GM19351 (cell line): ENCODE measurements around the gene MELTF.
"Not testable (repeated sequence)": the region's sequence is repeated elsewhere in the genome, so short reads cannot be mapped to it uniquely, and the experiment has no call there.

Experiments used
- ATAC-seq: cut with Tn5 transposase; IDR thresholded peaks from one replicate; pipeline ENCODE4 v1.9.1; 2021; ENCODE audit warnings: mild to moderate bottlenecking, moderate library complexity; ENCODE audit not compliant: unreplicated experiment

The MELTF gene

DNA sequence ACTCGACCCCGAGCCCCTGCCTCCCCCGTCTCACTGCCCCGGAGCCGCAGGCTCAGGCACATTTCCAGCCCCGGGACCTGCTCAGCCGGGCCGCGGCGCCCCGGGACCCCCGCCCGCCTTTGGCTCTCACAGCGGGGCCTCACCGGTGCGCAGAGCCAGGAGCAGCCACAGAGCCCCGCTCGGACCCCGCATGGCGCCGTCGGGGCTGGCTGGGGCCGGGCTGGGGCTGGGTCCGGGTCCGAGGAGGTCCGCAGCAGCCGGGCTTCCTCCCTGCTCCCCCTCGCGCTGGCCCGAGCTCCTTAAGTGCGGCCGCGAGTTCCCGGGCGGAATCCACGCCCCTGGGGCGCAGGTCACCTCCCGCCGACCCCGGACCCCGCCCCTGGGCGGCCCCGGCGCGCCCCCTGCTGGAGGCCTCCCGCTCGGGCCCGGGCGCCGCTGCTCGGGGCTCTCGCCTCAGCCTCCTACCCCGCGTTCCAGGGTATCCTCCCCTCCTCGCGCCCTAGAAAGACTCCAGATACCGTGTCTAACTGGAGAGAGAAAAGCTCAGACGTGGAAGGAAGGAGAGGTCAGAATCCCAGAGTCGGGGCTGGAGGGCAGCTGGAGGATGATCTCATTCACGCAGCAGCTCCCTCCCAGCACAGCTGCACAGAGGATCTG is at the start of gene MELTF:
TSS of gene MELTF (minus strand) at position 307 of the 657 bp plus-strand sequence. CDS start at position 192, 115 bp downstream.
- ATAC-seq: peak; percentile 82

DNA sequence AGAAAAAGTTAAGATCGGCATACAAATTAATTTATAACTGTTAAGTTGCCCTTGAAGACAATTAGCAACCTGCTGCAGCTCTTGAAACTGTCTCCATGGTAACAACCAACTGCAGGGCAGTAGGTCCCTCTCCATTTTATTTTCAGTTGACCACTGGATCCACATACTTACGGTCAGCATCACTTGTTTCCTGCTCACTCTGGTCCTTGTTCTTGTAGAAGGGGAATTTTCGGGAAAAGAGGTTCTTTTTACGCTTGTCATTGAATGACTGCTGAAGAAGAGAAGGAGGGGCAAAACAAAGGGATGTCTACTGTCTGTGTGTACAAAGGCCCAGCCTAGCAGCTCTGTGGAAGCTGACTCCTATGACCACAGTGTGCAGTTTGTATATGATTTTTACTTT is 46.8 kb upstream of the MELTF start:
- no peak for ATAC-seq

DNA sequence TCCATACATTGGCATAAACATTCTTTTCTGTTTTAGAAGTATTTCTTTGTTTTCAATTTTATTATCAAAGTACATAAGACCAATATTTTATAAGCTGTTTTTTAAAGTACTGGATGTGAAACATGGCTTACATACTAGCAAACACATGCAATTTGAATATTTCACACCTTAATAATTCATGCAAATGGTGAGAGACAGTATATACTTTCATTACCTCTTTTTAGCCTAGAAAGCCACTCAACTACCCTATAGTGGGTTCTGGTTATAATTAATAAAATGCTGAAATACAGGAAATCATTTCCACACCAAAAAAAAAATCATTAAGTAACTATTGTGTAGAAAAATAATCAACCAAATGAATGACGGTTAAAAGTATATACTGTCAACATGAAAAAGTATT is 38.5 kb upstream of the MELTF start:
- no peak for ATAC-seq

DNA sequence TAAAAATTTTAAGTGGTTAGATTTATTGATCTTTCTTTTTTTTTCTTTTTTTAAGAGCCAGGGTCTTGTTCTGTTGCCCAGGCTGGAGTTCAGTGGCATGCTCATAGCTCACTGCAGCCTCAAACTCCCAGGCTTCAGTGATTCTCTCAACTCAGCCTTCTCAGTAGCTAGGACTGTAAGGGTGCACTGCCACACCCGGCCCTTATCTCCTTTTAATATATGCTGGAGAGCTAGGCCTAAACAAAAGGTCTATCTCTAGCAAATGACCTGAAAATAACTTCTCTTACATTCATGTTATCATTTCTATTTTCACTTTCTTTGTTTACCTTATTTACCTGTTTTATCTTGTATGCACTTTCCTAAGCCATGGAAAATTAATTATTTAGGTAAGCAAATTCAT is 35.2 kb upstream of the MELTF start:
- no peak for ATAC-seq

DNA sequence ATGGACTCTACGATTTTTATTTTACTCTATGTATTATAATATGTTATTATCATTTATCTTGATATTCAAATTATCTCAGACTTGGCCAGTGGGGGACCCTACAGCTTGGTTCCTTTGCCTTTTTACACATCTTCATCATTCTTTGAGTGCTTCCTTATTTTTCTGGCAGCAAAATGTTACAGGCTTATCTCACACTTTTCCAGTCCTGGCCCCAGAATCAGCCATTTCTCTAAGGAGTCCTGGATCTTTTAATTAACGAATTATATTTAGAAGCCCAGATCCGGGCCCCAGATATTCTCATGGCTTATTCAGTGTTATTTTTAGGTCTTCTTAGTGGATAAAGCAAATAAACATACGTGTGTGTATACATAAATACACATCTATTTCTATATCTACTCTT is 32.8 kb upstream of the MELTF start:
- ATAC-seq: no peak

DNA sequence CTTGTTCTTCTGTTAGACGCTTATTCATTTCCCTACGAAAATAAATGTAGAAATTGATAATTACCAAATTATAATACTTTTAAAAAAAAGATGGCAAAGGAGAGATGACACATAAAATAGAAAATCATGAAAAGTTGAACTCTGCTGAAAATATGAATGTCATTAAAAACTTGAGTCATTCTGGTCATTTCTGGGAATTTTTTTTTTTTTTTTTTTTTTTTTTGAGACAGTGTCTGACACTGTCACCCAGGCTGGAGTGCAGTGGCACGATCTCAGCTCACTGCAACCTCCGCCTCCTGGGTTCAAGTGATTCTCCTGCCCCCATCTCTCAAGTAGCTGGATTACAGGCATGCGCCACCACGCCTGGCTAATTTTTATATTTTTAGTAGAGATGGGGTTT is 22.0 kb upstream of the MELTF start:
- not testable (repeated sequence) for ATAC-seq

DNA sequence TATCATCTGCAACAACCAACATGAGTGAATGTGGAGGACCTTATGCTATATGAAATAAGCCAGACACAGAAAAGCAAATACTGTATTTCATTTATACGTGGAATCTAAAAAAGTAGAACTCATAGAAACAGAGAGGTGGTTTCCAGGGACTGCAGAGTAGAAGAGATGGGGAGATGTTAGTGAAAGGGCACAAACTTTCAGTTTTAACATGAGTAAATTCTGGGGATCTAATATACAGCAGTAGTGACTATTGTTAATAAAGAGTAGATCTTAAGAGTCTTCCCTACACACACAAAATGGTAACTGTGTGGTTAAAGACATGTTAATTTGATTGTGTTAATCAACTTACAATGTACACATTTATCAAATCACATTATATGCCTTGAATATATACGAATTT is 20.9 kb upstream of the MELTF start:
- ATAC-seq: peak; percentile 52

DNA sequence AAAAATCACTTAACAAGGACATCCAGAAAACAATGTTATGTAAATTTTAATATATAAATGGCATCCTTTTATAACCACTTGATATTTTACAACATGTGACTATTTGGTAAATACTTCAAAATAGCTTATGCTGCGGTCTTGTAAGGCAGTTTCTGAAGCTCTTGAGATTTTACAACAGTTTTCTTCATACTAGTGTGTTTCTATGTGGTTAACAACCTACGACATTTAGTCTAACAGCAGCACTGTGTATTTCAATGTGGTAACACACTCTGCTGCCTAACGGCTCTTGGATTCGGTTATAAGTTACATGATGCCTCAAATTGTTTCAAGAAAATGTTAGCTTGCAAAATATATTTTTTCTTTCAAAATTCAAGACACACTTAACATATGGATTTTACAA is 12.9 kb upstream of the MELTF start:
- ATAC-seq: no peak

DNA sequence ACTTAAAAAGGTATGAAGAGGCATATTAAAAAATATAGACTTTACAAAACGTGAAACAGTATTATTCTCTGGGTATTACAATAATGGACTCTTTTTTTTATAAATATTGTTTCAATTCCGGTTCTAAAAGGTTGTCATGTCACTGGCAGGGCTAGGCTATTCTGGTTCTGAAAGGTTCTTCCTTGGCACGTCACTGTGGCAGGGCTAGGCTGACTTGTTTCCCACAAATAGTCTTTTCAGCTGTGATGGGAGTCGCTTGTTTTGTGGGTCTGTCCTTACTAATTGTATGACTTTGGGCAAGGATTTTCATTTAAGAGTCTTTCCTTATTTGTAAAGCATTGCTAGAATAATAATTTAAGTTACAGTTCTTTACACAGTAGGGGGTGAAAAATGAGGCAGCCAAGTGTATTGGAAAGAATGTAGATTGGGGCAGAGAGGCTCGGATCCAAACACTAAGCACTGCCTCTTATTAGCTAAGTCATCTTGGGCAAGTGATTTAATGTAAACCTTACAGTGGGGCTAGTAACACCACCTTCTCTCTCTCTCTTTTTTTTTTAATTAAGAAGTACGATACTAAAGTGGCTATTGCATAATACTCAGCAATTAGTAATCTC is 12.4 kb upstream of the MELTF start:
- ATAC-seq: no peak

DNA sequence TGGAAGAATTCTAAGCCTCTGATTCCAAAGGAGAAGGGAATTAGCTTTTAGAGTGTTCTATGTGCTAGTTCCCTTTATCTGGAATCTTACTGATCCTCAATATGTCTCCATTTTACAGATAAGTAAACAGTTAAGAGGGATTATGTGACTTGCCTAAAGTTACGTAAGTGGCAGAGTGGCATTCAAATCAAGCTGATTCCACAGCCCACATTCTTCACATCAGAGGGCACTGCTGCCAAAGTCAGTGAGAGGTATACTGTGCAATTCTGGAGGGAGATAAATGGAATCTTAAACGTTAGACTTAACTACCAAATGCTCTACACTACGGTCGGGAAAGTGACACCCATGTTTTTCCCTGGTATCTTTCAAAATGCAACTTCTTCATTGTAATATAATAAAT is 11.0 kb upstream of the MELTF start:
- no peak for ATAC-seq

DNA sequence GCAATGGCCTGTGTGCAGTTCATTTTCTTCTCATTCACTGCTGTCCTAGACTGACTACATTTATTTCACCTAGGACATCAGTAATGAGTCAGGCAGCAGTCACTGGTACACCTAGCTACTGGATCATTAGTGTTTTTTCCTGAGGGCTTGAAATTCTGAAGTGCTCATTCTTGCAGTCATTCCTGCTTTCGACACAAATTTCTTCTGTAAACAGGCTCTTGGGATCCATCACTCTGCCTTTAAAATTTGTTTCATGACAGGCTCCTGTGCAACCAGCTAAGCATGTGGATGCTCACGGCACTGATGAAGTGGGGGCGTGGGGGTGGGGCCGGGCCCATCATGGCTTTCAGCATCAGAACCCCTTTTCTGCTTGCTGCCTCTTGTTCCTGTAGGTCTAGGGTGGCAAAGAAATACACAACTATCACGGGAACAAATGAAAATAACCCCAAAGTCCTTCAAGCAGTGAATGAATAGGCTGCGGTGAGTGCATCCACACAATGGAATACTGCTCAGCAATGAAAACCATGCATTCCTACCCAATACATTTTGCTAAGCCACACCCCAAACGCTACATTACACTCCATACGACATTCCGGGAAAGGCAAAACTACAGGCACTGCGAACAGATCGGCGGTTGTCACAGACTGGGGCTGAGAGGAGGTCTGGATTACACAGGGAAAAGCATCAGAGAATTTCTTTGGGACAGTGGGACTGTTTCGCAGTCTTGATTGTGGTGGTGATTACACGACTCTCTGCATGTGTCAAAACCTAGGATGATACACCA is 9.3 kb upstream of the MELTF start:
- no peak for ATAC-seq

DNA sequence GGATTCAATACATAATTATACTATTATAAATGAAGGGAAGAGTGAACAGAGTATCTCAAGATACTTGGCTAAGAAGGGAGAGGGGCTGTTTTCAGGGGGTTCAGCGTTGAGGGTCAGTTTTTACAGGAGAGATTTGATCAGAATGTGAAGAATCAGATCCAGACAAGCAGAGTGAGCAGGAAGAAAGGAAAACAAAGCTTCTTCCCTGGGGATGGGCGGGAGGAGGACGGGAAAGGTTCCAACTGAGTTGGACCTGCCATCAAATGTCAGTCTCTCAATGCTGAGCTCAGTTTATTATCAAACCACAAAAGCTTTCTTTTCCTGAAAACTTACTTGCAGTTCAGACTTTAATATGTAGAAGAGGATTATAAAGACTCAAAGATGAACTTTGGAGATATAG is 6.0 kb upstream of the MELTF start:
- no peak for ATAC-seq

DNA sequence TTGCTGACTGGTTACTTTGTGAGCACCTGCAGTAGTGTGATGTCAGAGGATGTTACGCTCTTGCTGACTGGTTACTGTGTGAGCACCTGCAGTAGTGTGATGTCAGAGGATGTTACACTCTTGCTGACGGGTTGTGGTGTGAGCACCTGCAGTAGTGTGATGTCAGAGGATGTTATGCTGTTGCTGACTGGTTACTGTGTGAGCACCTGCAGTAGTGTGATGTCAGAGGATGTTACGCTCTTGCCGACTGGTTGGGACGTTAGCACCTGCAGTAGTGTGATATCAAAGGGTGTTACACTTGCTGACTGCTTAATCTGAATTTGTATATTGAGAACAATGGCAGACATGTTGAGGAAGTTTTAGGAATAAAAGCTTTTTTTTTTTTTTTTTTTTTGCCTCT is 5.2 kb upstream of the MELTF start:
- not testable (repeated sequence) for ATAC-seq

DNA sequence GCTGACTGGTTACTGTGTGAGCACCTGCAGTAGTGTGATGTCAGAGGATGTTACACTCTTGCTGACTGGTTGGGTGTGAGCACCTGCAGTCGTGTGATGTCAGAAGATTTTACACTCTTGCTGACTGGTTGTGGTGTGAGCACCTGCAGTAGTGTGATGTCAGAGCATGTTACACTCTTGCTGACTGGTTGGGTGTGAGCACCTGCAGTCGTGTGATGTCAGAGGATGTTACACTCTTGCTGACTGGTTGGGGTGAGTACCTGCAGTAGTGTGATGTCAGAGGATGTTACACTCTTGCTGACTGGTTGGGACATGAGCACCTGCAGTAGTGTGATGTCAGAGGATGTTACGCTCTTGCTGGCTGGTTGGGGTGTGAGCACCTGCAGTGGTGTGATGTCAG is 4.1 kb upstream of the MELTF start:
- ATAC-seq: not testable (repeated sequence)

DNA sequence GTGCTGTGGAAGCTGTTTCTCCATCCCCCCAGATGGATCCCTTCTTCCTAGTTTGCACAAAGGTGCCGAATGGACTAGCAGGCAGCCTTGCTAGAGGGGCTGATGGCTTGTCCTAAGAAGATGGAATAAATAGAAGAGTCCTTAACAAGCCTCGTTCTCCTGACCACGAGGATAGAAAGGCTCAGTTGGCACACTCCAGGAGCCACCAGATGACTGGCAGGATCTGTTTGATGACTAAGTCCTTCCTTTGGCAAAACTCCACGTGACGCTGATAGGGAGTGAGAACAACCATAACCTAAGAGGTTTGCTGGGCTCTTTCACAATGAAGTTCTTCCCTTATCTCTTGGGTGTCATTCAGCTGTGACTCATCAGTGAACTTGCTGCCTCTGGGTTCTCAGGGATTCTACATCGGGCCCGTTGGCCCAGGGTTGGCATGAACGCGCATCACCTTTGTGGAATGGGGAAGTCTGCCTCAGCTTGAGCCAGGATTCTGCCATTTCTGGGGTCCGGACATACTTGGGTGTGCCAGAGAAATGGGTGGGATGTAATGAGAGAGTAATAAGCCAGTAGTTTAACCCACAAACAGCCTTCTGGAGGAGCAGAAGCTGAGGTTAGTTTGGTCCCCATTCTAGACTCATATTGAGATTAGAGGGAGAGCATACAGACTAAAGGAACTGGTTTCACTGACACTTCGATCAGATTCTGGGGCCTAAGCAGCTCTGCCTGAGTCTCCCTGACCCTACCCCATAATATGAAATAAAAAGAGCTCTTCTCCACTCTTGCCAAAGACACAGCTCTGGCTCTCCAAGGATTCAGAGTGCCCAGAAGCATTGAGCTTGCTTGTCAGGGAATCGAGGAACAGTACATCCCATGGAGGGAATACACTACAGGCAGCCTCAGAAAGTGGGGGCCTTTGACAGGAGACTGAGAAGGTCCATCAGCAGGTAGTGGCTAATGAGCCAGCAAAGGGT is 2.0 kb upstream of the MELTF start:
- ATAC-seq: no peak

DNA sequence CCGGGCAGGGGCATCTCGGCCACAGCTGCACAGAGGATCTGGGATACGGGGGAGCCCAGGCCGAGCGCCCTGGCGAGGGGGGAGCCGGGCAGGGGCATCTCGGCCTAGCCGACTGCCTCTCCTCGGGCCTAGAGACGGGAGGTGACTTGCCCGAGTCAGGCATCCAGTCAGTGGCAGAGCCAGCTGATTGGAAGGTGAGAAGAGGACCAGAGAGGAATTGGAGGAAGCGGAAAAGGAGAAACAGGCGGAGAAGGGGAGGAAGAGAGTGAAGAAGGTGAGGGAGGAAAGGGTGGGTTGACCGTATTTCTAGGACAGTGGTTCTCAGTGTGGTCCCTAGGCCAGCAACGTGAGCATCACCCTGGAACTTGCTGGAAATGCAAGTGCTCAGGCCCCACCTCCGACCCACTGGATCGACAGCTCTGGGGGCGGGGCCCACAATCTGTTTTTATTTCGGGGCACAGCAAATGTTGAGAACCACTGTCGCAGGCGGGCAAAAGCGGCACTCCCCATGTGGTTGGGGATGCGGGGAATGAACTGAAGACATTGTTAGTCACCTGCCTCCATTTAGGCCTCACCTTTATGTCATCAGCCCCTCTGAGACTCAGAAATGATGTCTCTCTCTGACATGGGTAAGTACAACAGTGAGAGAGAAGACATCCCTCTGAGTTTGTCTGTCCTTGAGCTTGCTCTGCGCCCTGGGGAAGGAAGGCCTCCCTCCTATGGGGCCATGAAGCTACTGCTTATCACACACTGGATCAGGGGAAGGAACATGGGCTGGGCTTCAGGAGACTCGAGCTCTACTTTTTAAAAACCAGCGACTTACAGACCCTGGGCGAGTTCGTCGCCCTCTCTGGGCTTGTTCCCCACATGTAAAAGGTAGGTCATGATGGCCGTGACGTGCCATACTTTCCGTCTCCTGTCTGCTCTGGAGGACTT is 1.0 kb upstream of the MELTF start:
- ATAC-seq: no peak

DNA sequence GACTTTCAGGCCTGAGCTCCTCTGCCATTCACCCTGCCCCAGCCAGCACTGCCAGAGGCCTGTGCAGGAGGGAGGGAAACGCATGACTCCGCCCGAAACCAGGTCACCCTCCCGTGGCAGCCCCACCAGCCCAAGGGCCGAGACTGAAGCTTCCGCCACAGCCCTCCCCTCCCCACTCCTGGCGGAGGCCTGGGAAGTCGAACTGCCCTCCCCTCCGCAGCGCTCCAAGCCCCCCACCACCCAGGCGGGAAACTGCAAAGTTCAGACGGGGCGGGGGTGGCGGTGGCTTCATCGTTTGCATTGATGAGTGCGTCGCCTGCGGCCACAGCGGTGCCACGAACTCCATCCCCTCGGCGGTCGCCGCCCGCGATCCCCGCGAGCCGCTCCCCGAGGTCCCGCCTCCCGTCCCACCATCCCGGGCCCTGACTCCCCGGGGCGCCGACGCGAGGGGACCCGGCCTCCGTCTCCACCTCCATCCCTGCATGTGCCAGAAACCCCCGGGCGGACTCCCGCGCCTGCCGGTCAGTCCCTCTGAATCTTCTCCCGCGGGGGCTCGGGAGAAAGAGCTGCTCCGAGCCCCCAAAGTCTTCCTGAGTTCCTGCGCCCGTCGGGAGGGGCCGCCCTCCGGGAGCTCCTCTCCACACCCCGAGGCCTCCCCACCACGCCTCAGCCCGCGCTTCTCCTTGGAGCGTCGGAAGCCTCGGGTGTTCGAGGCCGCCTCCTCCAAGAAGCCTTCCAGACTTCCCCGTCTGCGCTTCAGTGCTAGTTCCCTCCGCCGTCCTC is 698 bp downstream of the MELTF start:
- ATAC-seq: peak; percentile 15

DNA sequence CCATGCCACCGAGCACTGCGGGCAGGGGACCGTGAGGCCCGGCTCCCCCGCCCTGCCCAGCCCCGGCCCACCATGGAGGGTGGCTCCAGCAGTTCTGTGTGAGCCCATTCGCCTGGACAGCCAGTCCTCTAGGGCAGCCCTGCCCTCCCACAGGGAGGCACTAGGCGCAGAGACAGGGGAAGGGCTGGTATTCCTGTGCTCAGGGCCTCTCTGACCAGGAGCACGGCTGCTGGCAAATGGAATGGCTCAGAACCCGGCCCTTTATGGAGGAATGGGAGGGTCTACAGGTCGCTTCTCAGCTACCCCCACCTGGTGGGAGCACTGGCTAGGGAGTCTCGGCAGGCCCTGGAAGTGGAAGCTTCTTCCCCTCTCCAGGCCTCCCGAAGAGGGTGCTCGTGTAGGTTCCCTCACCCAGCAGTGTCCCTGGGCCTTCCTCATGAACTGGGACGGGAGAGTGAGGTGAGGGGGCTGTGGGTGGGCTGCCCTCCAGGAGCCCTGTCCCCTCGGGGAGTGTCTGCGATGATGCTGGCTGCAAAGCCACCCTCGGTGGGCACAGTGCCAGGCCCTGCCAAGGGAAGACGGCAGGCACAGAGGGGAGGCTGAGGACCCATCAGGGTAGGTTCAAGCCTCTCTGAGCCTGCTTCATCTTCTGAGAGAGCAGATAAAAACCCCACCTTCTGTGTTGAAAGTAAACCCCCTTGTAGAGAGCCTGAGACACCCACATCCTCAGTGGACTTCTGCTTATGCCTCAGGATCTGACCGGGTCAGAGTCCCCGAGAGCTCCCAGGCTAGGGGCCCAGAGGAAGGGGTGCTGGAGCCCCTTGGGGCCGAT is 1.5 kb downstream of the MELTF start:
- ATAC-seq: no peak
